ENCODE data around the gene ZDHHC11. TPM values are rescaled to one million over a fixed set of nuclear protein-coding genes. Genes with fewer than 3 reads are reported as not detected.
"Not testable (repeated sequence)": the region's sequence is repeated elsewhere in the genome, so short reads cannot be mapped to it uniquely, and the experiment has no call there.

ZDHHC11 gene
- total RNA-seq, 8 experiments from 2014 or later, result 2.0 to 11.9 (median 6.8) TPM

GRCh38 chr5:751992-752391, 98.8 kb downstream of the ZDHHC11 start:
- H3K4me1 ChIP-seq (replicated peaks in 1 of 2); H3K27ac ChIP-seq; H3K4me3 ChIP-seq; ATAC-seq (replicated peaks in 6 of 8); in situ Hi-C loops (cut with MboI; ENCODE audit: low pct_unique_long_range_greater_than_20kb in 2 of 9, low sequenced_read_pairs in 9 of 9, unreplicated experiment in 9 of 9): not testable (repeated sequence)
- no CpG with 5 or more reads among the region's 8 CpGs for WGBS, 10 experiments

GRCh38 chr5:751496-751895, 99.3 kb downstream of the ZDHHC11 start:
- no CpG with 5 or more reads among the region's 13 CpGs for WGBS, 10 experiments
- no peak for ATAC-seq (replicated peaks in 6 of 8)
- Histone ChIP-seq H3K27ac (no peak overlapping the region), H3K4me3 (no peak overlapping the region), H3K4me1 (replicated peaks in 1 of 2) (peaks cover 0 to under 1% of the 10 kb centered on the region in 2 donors)
- in situ Hi-C loops (cut with MboI; ENCODE audit: low pct_unique_long_range_greater_than_20kb in 2 of 9, low sequenced_read_pairs in 9 of 9, unreplicated experiment in 9 of 9), result no loop called here

- no CpG with 5 or more reads among the region's 19 CpGs for WGBS, 10 experiments
- in situ Hi-C loops (cut with MboI; ENCODE audit: low pct_unique_long_range_greater_than_20kb in 2 of 9, low sequenced_read_pairs in 9 of 9, unreplicated experiment in 9 of 9), result not testable (repeated sequence)
Observed at GRCh38 chr5:750226-750625, 100.6 kb downstream of the ZDHHC11 start.

GRCh38 chr5:749101-749670, 101.6 kb downstream of the ZDHHC11 start:
- H3K4me3 ChIP-seq, result no peak overlapping the region
- in situ Hi-C loops (cut with MboI; ENCODE audit: low pct_unique_long_range_greater_than_20kb in 2 of 9, low sequenced_read_pairs in 9 of 9, unreplicated experiment in 9 of 9), result loop anchor here in 1 of 9 experiments (25.0 kb wide), 1 partner anchor 88 kb away; no protein-coding TSS in a partner anchor
- no peak overlapping the region for H3K27ac ChIP-seq
- no peak for ATAC-seq (replicated peaks in 6 of 8)
- H3K4me1 ChIP-seq (replicated peaks in 1 of 2), result no peaks in the 10 kb centered on the region
- WGBS, 10 experiments, result 100% methylated on average over 1 of the region's 14 CpGs; no CpG with 5 or more reads in 9 of the 10 experiments

More at GRCh38 chr5:750226-750625, 100.6 kb downstream of the ZDHHC11 start:
- not testable (repeated sequence) for H3K27ac ChIP-seq; H3K4me3 ChIP-seq; H3K4me1 ChIP-seq (replicated peaks in 1 of 2)
- ATAC-seq (replicated peaks in 6 of 8), result peak in 1 of 8 experiments; percentile 20

- in situ Hi-C loops (cut with MboI; ENCODE audit: low pct_unique_long_range_greater_than_20kb in 2 of 9, low sequenced_read_pairs in 9 of 9, unreplicated experiment in 9 of 9), result loop anchor here in 1 of 9 experiments (25.0 kb wide), 1 partner anchor 89 kb away; no protein-coding TSS in a partner anchor
- not testable (repeated sequence) for H3K27ac ChIP-seq
Observed at GRCh38 chr5:748011-748980, 102.5 kb downstream of the ZDHHC11 start.

GRCh38 chr5:747303-747844, 103.4 kb downstream of the ZDHHC11 start:
- not testable (repeated sequence) for H3K4me1 ChIP-seq (replicated peaks in 1 of 2); H3K27ac ChIP-seq; H3K4me3 ChIP-seq; ATAC-seq (replicated peaks in 6 of 8)
- WGBS, 10 experiments, result no CpG with 5 or more reads among the region's 9 CpGs
- in situ Hi-C loops (cut with MboI; ENCODE audit: low pct_unique_long_range_greater_than_20kb in 2 of 9, low sequenced_read_pairs in 9 of 9, unreplicated experiment in 9 of 9), result loop anchor here in 1 of 9 experiments (25.0 kb wide), 1 partner anchor 90 kb away; no protein-coding TSS in a partner anchor

More at GRCh38 chr5:748011-748980, 102.5 kb downstream of the ZDHHC11 start:
- H3K4me3 ChIP-seq; ATAC-seq (replicated peaks in 6 of 8); H3K4me1 ChIP-seq (replicated peaks in 1 of 2): not testable (repeated sequence)
- 94% methylated on average over 3 of the region's 18 CpGs; no CpG with 5 or more reads in 9 of the 10 experiments for WGBS, 10 experiments

- Histone ChIP-seq H3K4me1 (replicated peaks in 1 of 2) (no peaks in the 10 kb centered on the region), H3K27ac (no peak overlapping the region), H3K4me3 (no peak overlapping the region)
- no CpG with 5 or more reads among the region's 11 CpGs for WGBS, 10 experiments
- ATAC-seq (replicated peaks in 6 of 8), result no peak
- in situ Hi-C loops (cut with MboI; ENCODE audit: low pct_unique_long_range_greater_than_20kb in 2 of 9, low sequenced_read_pairs in 9 of 9, unreplicated experiment in 9 of 9), result loop anchor here in 1 of 9 experiments (25.0 kb wide), 1 partner anchor 91 kb away; no protein-coding TSS in a partner anchor
Observed at GRCh38 chr5:746258-746761, 104.5 kb downstream of the ZDHHC11 start.

Other genes with a start within 250 kb of the ZDHHC11 start
- 10 to 100 TPM in 2 of 8 experiments, 1 to 10 TPM in 5, under 1 TPM in 1; 0.71 to 18.0 (median 2.1) TPM for gene CEP72, start 238.6 kb downstream of the ZDHHC11 start, total RNA-seq
- 10 to 100 TPM in 2 of 8 experiments, 1 to 10 TPM in 5, under 1 TPM in 1; 0.31 to 23.5 (median 7.3) TPM for gene TPPP, start 157.6 kb downstream of the ZDHHC11 start, total RNA-seq
- 1 to 10 TPM in 5 of 8 experiments, under 1 TPM in 2, not detected in 1; 0.24 to 8.6 (median 3.3) TPM for gene ZDHHC11B, start 66.3 kb downstream of the ZDHHC11 start, total RNA-seq
- 10 to 100 TPM; 20.4 to 50.1 (median 36.8) TPM for gene BRD9, start 41.8 kb upstream of the ZDHHC11 start, total RNA-seq
- gene TRIP13, start 41.9 kb upstream of the ZDHHC11 start, total RNA-seq, result 10 to 100 TPM in 3 of 8 experiments, 1 to 10 TPM in 4, under 1 TPM in 1; 0.51 to 24.0 (median 2.1) TPM
- 10 to 100 TPM in 1 of 8 experiments, 1 to 10 TPM in 4, under 1 TPM in 2, not detected in 1; 0.41 to 19.2 (median 6.8) TPM for gene NKD2, start 157.8 kb upstream of the ZDHHC11 start, total RNA-seq